ENCODE results near the gene PXMP2.

- TF ChIP-seq CTCF (IDR thresholded peaks at IDR 0.05) (no peak), POLR2A (IDR thresholded peaks at IDR 0.05) (no peak)
Measured at GRCh38 chr12:132740313-132740646, 52.9 kb downstream of the PXMP2 start.

Data from breast epithelium (tissue), 3 donors.